HepG2 (cell line): ENCODE results near the gene PAQR5. TPM values are rescaled to one million over a fixed set of nuclear protein-coding genes. Genes with fewer than 3 reads are reported as not detected.
A peak's percentile ranks its signal among the peaks of the same experiment; 100 is the strongest.

ENCODE experiments used
- GFI1 ChIP-seq: sonication (generic); formaldehyde crosslinking; IDR thresholded peaks from 2 replicates; pipeline ENCODE4 v1.5.0; 2020; ENCODE audit warnings: missing genetic modification reagents, mild to moderate bottlenecking, borderline replicate concordance
- HNF4G ChIP-seq, 2 experiments: sonication (generic) in 1 of 2; formaldehyde crosslinking in 1 of 2; IDR thresholded peaks; 2 replicates each; pipeline versions ENCODE4 v1.4.0 to v1.6.1; 2011 to 2020; ENCODE audit warnings: borderline replicate concordance in 2 of 2, low read depth in 2 of 2, mild to moderate bottlenecking in 2 of 2, low read length in 1 of 2, missing genetic modification reagents in 1 of 2, moderate library complexity in 1 of 2
- JUN ChIP-seq: sonication (generic); formaldehyde crosslinking; IDR thresholded peaks from 2 replicates; pipeline ENCODE4 v1.4.0; 2020; ENCODE audit warnings: mild to moderate bottlenecking, missing genetic modification reagents
- REPIN1 ChIP-seq: sonication (generic); formaldehyde crosslinking; IDR thresholded peaks from 2 replicates; pipeline ENCODE4 v1.8.0; 2022; ENCODE audit warnings: missing genetic modification reagents, low read depth, mild to moderate bottlenecking, borderline replicate concordance
- SP4 ChIP-seq: sonication (generic); formaldehyde crosslinking; IDR thresholded peaks from 2 replicates; pipeline ENCODE4 v1.8.1; 2023; ENCODE audit warnings: mild to moderate bottlenecking, missing genetic modification reagents
- STAT5B ChIP-seq: sonication (generic); formaldehyde crosslinking; IDR thresholded peaks from 2 replicates; pipeline ENCODE4 v1.4.0; 2020; ENCODE audit warnings: missing genetic modification reagents
- THYN1 ChIP-seq: sonication (generic); formaldehyde crosslinking; IDR thresholded peaks from 2 replicates; pipeline ENCODE4 v1.8.1; 2023; ENCODE audit warnings: low read depth, mild to moderate bottlenecking, moderate library complexity, missing genetic modification reagents, borderline replicate concordance
- ZKSCAN1 ChIP-seq: fragments of 150-350 bp; IDR thresholded peaks from 2 replicates; pipeline ENCODE4 v1.6.1; 2014; ENCODE audit warnings: low read length
- ZMAT3 ChIP-seq: sonication (generic); formaldehyde crosslinking; conservative IDR thresholded peaks from 2 replicates; pipeline ENCODE4 v1.7.0; 2021; ENCODE audit warnings: missing genetic modification reagents
- ZMAT5 ChIP-seq: sonication (generic); formaldehyde crosslinking; IDR thresholded peaks from 2 replicates; pipeline ENCODE4 v1.5.0; 2020; ENCODE audit warnings: mild to moderate bottlenecking, low read depth, missing genetic modification reagents, borderline replicate concordance
- ZNF343 ChIP-seq: sonication (generic); formaldehyde crosslinking; IDR thresholded peaks from 2 replicates; pipeline ENCODE4 v1.4.0; 2020; ENCODE audit warnings: mild to moderate bottlenecking, missing genetic modification reagents
- ZNF747 ChIP-seq: sonication (generic); formaldehyde crosslinking; IDR thresholded peaks from 2 replicates; pipeline ENCODE4 v1.8.1; 2023; ENCODE audit warnings: missing genetic modification reagents, mild to moderate bottlenecking, borderline replicate concordance
- ZNF749 ChIP-seq: sonication (generic); formaldehyde crosslinking; IDR thresholded peaks from 2 replicates; pipeline ENCODE4 v1.8.0; 2022; ENCODE audit warnings: mild to moderate bottlenecking, missing genetic modification reagents, moderate library complexity, borderline replicate concordance
- polyA plus RNA-seq, 8 experiments: library from polyadenylated mRNA; depleted of rRNA in 3 of 8; stranded (reverse) in 7 of 8; unstranded in 1 of 8; fragments of >200 nt; fragmentation: Illumina TruSeq in 4 of 8; extraction: Trizol in 4 of 8; gene quantifications; 2 replicates each; pipeline versions ENCODE4 v1.2.1 to v1.2.3, GENCODE V29; 2011 to 2016; ENCODE audit warnings: low read depth in 4 of 8, missing spikeins in 1 of 8, mixed read lengths in 1 of 8; ENCODE audit not compliant: insufficient read depth in 1 of 8
- total RNA-seq, 5 experiments: library from RNA; depleted of rRNA; stranded (reverse); fragments of >200 nt; fragmentation: Illumina TruSeq; extraction: Trizol; gene quantifications; 2 replicates each; pipeline ENCODE4 v1.2.3, GENCODE V29; 2016; ENCODE audit warnings: low read depth in 1 of 5
- TF ChIP-seq, protein P1 (sequence below), 2 experiments: fragments of 450-650 bp in 1 of 2; sonication (generic) in 1 of 2; formaldehyde crosslinking in 1 of 2; IDR thresholded peaks; 2 replicates each; pipeline versions ENCODE4 v1.6.1 to v1.8.0; 2016 to 2022; ENCODE audit warnings: antibody characterized with exemption in 1 of 2, mild to moderate bottlenecking in 1 of 2, missing genetic modification reagents in 1 of 2

PAQR5 gene
- total and polyA plus RNA-seq, 2 of the 13 experiments (the other 11 are each of a cell fraction or from before 2014, with no cell fraction given), result 0.53 to 1.3 TPM

- TF ChIP-seq ZNF749 (CRISPR knock-in tag), result no peak
- no peak; the same call in 1 of the 2 replicates for TF ChIP-seq THYN1 (CRISPR knock-in tag)
- TF ChIP-seq STAT5B (CRISPR knock-in tag), result no peak; the same call in 1 of the 2 replicates
- TF ChIP-seq ZNF747 (CRISPR knock-in tag), result peak; percentile 11; the same call in 1 of the 2 replicates
- no peak for TF ChIP-seq ZMAT5 (CRISPR knock-in tag)
- no peak for TF ChIP-seq ZKSCAN1
- no peak for TF ChIP-seq HNF4G (IDR thresholded peaks at IDR 0.05; ENCODE audit: borderline replicate concordance, low read depth, low read length)
- TF ChIP-seq HNF4G (CRISPR knock-in tag; IDR thresholded peaks at IDR 0.05; ENCODE audit: borderline replicate concordance, low read depth), result no peak; the same call in 1 of the 2 replicates
- no peak; the same call in 1 of the 2 replicates for TF ChIP-seq GFI1 (CRISPR knock-in tag)
- 0 out of 2 replicates have a peak, but pooled peaks have one; percentile 10 for TF ChIP-seq SP4 (CRISPR knock-in tag)
- TF ChIP-seq, protein P1, sequence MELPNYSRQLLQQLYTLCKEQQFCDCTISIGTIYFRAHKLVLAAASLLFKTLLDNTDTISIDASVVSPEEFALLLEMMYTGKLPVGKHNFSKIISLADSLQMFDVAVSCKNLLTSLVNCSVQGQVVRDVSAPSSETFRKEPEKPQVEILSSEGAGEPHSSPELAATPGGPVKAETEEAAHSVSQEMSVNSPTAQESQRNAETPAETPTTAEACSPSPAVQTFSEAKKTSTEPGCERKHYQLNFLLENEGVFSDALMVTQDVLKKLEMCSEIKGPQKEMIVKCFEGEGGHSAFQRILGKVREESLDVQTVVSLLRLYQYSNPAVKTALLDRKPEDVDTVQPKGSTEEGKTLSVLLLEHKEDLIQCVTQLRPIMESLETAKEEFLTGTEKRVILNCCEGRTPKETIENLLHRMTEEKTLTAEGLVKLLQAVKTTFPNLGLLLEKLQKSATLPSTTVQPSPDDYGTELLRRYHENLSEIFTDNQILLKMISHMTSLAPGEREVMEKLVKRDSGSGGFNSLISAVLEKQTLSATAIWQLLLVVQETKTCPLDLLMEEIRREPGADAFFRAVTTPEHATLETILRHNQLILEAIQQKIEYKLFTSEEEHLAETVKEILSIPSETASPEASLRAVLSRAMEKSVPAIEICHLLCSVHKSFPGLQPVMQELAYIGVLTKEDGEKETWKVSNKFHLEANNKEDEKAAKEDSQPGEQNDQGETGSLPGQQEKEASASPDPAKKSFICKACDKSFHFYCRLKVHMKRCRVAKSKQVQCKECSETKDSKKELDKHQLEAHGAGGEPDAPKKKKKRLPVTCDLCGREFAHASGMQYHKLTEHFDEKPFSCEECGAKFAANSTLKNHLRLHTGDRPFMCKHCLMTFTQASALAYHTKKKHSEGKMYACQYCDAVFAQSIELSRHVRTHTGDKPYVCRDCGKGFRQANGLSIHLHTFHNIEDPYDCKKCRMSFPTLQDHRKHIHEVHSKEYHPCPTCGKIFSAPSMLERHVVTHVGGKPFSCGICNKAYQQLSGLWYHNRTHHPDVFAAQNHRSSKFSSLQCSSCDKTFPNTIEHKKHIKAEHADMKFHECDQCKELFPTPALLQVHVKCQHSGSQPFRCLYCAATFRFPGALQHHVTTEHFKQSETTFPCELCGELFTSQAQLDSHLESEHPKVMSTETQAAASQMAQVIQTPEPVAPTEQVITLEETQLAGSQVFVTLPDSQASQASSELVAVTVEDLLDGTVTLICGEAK (IDR thresholded peaks at IDR 0.05), result no peak
- TF ChIP-seq, protein P1 (CRISPR knock-in tag; IDR thresholded peaks at IDR 0.05), result 0 out of 2 replicates have a peak, but pooled peaks have one; percentile 3
- TF ChIP-seq ZNF343 (CRISPR knock-in tag), result no peak
- TF ChIP-seq ZMAT3 (CRISPR knock-in tag), result no peak
- TF ChIP-seq JUN (CRISPR knock-in tag), result no peak
- peak; percentile 65 for TF ChIP-seq REPIN1 (CRISPR knock-in tag)
These were observed 153.4 kb downstream of the PAQR5 start (continued) for GRCh38 chr15:69451951-69452691.
